GM23338 (cell line): ENCODE measurements around the gene ITGA7. TPM values are rescaled to one million over a fixed set of nuclear protein-coding genes. Genes with fewer than 3 reads are reported as not detected.

ENCODE experiments used
- ATAC-seq: fragments of 200-7000 bp; cut with Tn5 transposase; 3 replicates; pipeline ENCODE4 v1.9.1; 2020
- DNase-seq: peaks from one replicate; pipeline ENCODE4 v3.0.0-alpha.2; 2015; ENCODE audit warnings: low spot score
- H2AFZ ChIP-seq: fragments of 200-600 bp; sonication (generic); 2 replicates; pipeline ENCODE4 v1.8.0; 2016; ENCODE audit warnings: antibody characterized with exemption, mild to moderate bottlenecking, moderate library complexity
- H3F3A ChIP-seq: fragments of 200-600 bp; sonication (generic); replicated peaks from 2 replicates; pipeline ENCODE4 v1.8.0; 2017; ENCODE audit warnings: antibody characterized with exemption, mixed run types, low read depth
- H3K27ac ChIP-seq: fragments of 200-600 bp; sonication (generic); 2 replicates; pipeline ENCODE4 v1.6.1; 2016; ENCODE audit warnings: low read depth
- H3K27me3 ChIP-seq: fragments of 200-600 bp; sonication (generic); 2 replicates; pipeline ENCODE4 v1.8.0; 2016; ENCODE audit warnings: mild to moderate bottlenecking, mixed run types, moderate library complexity; ENCODE audit not compliant: insufficient read depth
- H3K36me3 ChIP-seq: fragments of 200-600 bp; sonication (generic); 2 replicates; pipeline ENCODE4 v1.8.0; 2016; ENCODE audit warnings: mild to moderate bottlenecking; ENCODE audit not compliant: insufficient read depth
- H3K4me1 ChIP-seq: fragments of 200-600 bp; sonication (generic); 2 replicates; pipeline ENCODE4 v1.8.0; 2016; ENCODE audit warnings: mild to moderate bottlenecking, moderate library complexity; ENCODE audit not compliant: insufficient read depth
- H3K4me2 ChIP-seq: fragments of 200-600 bp; sonication (generic); 2 replicates; pipeline ENCODE4 v1.7.1; 2017; ENCODE audit warnings: mixed run types
- H3K4me3 ChIP-seq: fragments of 200-600 bp; sonication (generic); 2 replicates; pipeline ENCODE4 v1.6.1; 2016; ENCODE audit warnings: mixed run types
- H3K79me2 ChIP-seq: fragments of 200-600 bp; sonication (generic); replicated peaks from 2 replicates; pipeline ENCODE4 v1.8.0; 2017; ENCODE audit warnings: mild to moderate bottlenecking; ENCODE audit not compliant: insufficient read depth
- H3K9me2 ChIP-seq: fragments of 200-600 bp; sonication (generic); 2 replicates; pipeline ENCODE4 v1.8.0; 2017; ENCODE audit not compliant: insufficient read depth
- H4K20me1 ChIP-seq: fragments of 200-600 bp; sonication (generic); replicated peaks from 2 replicates; pipeline ENCODE4 v1.8.0; 2017; ENCODE audit warnings: mild to moderate bottlenecking; ENCODE audit not compliant: insufficient read depth
- H3K27ac Mint-ChIP-seq: 2 replicates; pipeline ENCODE4 v1.8.0; 2020; ENCODE audit warnings: inconsistent platforms, mild to moderate bottlenecking, moderate library complexity, mixed read lengths
- H3K27me3 Mint-ChIP-seq: 3 replicates; pipeline ENCODE4 v1.8.0; 2022; ENCODE audit warnings: low read depth, mild to moderate bottlenecking, moderate library complexity, mixed read lengths, inconsistent platforms; ENCODE audit not compliant: insufficient read depth, poor library complexity
- H3K36me3 Mint-ChIP-seq: 3 replicates; pipeline ENCODE4 v1.8.0; 2021; ENCODE audit warnings: low read depth, mild to moderate bottlenecking, inconsistent platforms, moderate library complexity, mixed read lengths
- H3K4me1 Mint-ChIP-seq: 3 replicates; pipeline ENCODE4 v1.8.0; 2020; ENCODE audit warnings: mild to moderate bottlenecking, inconsistent platforms, mixed read lengths
- H3K4me3 Mint-ChIP-seq: 3 replicates; pipeline ENCODE4 v1.8.0; 2021; ENCODE audit warnings: moderate library complexity, mild to moderate bottlenecking, inconsistent platforms, mixed read lengths
- H3K9me3 Mint-ChIP-seq: 3 replicates; pipeline ENCODE4 v1.8.0; 2020; ENCODE audit warnings: moderate library complexity, mild to moderate bottlenecking, inconsistent platforms, mixed read lengths
- CREB1 ChIP-seq: fragments of 250-450 bp; sonication (Bioruptor Pico); IDR thresholded peaks from 2 replicates; pipeline ENCODE4 v1.5.0; 2020; ENCODE audit warnings: low read depth, mild to moderate bottlenecking, moderate library complexity
- EZH2 ChIP-seq: fragments of 200-600 bp; sonication (generic); IDR thresholded peaks from one replicate; pipeline ENCODE4 v1.8.0; 2017; ENCODE audit warnings: antibody characterized with exemption, mild to moderate bottlenecking, low read depth; ENCODE audit not compliant: unreplicated experiment
- EZH2phosphoT487 ChIP-seq: fragments of 200-600 bp; sonication (generic); IDR thresholded peaks from one replicate; pipeline ENCODE4 v1.8.1; 2018; ENCODE audit warnings: antibody characterized with exemption; ENCODE audit not compliant: unreplicated experiment
- JUNB ChIP-seq: IDR thresholded peaks from one replicate; pipeline ENCODE4 v1.6.1; 2016; ENCODE audit warnings: antibody characterized with exemption; ENCODE audit not compliant: unreplicated experiment
- NANOG ChIP-seq: IDR thresholded peaks from 2 replicates; pipeline ENCODE4 v1.6.1; 2016; ENCODE audit warnings: antibody characterized with exemption, borderline replicate concordance
- POLR2AphosphoS5 ChIP-seq: IDR thresholded peaks from 2 replicates; pipeline ENCODE4 v1.6.1; 2016; ENCODE audit warnings: antibody characterized with exemption, low read depth
- REST ChIP-seq: IDR thresholded peaks from one replicate; pipeline ENCODE4 v1.6.1; 2018; ENCODE audit warnings: antibody characterized with exemption; ENCODE audit not compliant: unreplicated experiment
- STAT1 ChIP-seq: IDR thresholded peaks from one replicate; pipeline ENCODE4 v1.6.1; 2016; ENCODE audit warnings: antibody characterized with exemption; ENCODE audit not compliant: unreplicated experiment
- ZNF114 ChIP-seq: fragments of 250-450 bp; sonication (Bioruptor Pico); IDR thresholded peaks from 2 replicates; pipeline ENCODE4 v1.5.0; 2020; ENCODE audit warnings: mild to moderate bottlenecking, moderate library complexity
- ZNF331 ChIP-seq: fragments of 250-450 bp; sonication (Bioruptor Pico); IDR thresholded peaks from 2 replicates; pipeline ENCODE4 v1.5.0; 2020; ENCODE audit warnings: low read depth, mild to moderate bottlenecking, moderate library complexity
- polyA plus RNA-seq: library from polyadenylated mRNA; unstranded; fragments of >200 nt; fragmentation: Nextera tagmentation; extraction: Ambion mirVana; gene quantifications from 2 replicates; pipeline ENCODE4 v1.2.1, GENCODE V29; 2016
- total RNA-seq: library from RNA; depleted of rRNA; stranded (reverse); fragments of >200 nt; shearing (Covaris generic); gene quantifications from 2 replicates; pipeline ENCODE4 v1.2.3, GENCODE V29; 2014
- TF ChIP-seq, protein P1 (sequence below): IDR thresholded peaks from 2 replicates; pipeline ENCODE4 v1.6.1; 2016; ENCODE audit warnings: antibody characterized with exemption
- TF ChIP-seq, protein P2 (sequence below): fragments of 250-450 bp; sonication (Bioruptor Pico); IDR thresholded peaks from 2 replicates; pipeline ENCODE4 v1.5.0; 2020; ENCODE audit warnings: mild to moderate bottlenecking, moderate library complexity
- TF ChIP-seq, protein P3 (sequence below), 2 experiments: fragments of 200-600 bp in 1 of 2; sonication (generic) in 1 of 2; conservative IDR thresholded peaks; 2 replicates each; pipeline versions ENCODE4 v1.5.1 to v1.6.1; 2016 to 2017; ENCODE audit warnings: antibody characterized with exemption in 2 of 2, low read depth in 2 of 2, mild to moderate bottlenecking in 2 of 2, moderate library complexity in 1 of 2

The ITGA7 gene
- total and polyA plus RNA-seq, 2 experiments from 2014 or later = 20.0 to 49.1 TPM

- Mint-ChIP-seq H3K4me3 (peak overlapping the region; percentile 83; the same call in 2 of the 3 replicates), H3K4me1 (peaks cover 28% of the 10 kb centered on the region), H3K9me3 (no peaks in the 10 kb centered on the region; the same call in 2 of the 3 replicates), H3K36me3 (no peaks in the 10 kb centered on the region), H3K27ac (no peak overlapping the region), H3K27me3 (peaks cover 17% of the 10 kb centered on the region)
- Histone ChIP-seq H3F3A (no peaks in the 10 kb centered on the region), H4K20me1 (no peaks in the 10 kb centered on the region; the same call in 1 of the 2 replicates), H3K4me1 (peaks cover 6% of the 10 kb centered on the region; the same call in 1 of the 2 replicates), H3K36me3 (no peaks in the 10 kb centered on the region), H3K27ac (no peak overlapping the region), H2AFZ (no peak overlapping the region), H3K9me2 (no peaks in the 10 kb centered on the region), H3K4me3 (no peak overlapping the region), H3K27me3 (no peaks in the 10 kb centered on the region), H3K4me2 (no peak overlapping the region), H3K79me2 (peaks cover 6% of the 10 kb centered on the region)
- ATAC-seq (no peak), DNase-seq (no peak)
- TF ChIP-seq, protein P1, sequence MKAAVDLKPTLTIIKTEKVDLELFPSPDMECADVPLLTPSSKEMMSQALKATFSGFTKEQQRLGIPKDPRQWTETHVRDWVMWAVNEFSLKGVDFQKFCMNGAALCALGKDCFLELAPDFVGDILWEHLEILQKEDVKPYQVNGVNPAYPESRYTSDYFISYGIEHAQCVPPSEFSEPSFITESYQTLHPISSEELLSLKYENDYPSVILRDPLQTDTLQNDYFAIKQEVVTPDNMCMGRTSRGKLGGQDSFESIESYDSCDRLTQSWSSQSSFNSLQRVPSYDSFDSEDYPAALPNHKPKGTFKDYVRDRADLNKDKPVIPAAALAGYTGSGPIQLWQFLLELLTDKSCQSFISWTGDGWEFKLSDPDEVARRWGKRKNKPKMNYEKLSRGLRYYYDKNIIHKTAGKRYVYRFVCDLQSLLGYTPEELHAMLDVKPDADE = no peak
- TF ChIP-seq ZNF331 (no peak), EZH2phosphoT487 (no peak), NANOG (no peak), EZH2 (no peak), CREB1 (CRISPR knock-in tag) (no peak), POLR2AphosphoS5 (no peak), JUNB (no peak), REST (no peak), ZNF114 (CRISPR knock-in tag) (no peak), STAT1 (no peak)
- TF ChIP-seq, protein P2, sequence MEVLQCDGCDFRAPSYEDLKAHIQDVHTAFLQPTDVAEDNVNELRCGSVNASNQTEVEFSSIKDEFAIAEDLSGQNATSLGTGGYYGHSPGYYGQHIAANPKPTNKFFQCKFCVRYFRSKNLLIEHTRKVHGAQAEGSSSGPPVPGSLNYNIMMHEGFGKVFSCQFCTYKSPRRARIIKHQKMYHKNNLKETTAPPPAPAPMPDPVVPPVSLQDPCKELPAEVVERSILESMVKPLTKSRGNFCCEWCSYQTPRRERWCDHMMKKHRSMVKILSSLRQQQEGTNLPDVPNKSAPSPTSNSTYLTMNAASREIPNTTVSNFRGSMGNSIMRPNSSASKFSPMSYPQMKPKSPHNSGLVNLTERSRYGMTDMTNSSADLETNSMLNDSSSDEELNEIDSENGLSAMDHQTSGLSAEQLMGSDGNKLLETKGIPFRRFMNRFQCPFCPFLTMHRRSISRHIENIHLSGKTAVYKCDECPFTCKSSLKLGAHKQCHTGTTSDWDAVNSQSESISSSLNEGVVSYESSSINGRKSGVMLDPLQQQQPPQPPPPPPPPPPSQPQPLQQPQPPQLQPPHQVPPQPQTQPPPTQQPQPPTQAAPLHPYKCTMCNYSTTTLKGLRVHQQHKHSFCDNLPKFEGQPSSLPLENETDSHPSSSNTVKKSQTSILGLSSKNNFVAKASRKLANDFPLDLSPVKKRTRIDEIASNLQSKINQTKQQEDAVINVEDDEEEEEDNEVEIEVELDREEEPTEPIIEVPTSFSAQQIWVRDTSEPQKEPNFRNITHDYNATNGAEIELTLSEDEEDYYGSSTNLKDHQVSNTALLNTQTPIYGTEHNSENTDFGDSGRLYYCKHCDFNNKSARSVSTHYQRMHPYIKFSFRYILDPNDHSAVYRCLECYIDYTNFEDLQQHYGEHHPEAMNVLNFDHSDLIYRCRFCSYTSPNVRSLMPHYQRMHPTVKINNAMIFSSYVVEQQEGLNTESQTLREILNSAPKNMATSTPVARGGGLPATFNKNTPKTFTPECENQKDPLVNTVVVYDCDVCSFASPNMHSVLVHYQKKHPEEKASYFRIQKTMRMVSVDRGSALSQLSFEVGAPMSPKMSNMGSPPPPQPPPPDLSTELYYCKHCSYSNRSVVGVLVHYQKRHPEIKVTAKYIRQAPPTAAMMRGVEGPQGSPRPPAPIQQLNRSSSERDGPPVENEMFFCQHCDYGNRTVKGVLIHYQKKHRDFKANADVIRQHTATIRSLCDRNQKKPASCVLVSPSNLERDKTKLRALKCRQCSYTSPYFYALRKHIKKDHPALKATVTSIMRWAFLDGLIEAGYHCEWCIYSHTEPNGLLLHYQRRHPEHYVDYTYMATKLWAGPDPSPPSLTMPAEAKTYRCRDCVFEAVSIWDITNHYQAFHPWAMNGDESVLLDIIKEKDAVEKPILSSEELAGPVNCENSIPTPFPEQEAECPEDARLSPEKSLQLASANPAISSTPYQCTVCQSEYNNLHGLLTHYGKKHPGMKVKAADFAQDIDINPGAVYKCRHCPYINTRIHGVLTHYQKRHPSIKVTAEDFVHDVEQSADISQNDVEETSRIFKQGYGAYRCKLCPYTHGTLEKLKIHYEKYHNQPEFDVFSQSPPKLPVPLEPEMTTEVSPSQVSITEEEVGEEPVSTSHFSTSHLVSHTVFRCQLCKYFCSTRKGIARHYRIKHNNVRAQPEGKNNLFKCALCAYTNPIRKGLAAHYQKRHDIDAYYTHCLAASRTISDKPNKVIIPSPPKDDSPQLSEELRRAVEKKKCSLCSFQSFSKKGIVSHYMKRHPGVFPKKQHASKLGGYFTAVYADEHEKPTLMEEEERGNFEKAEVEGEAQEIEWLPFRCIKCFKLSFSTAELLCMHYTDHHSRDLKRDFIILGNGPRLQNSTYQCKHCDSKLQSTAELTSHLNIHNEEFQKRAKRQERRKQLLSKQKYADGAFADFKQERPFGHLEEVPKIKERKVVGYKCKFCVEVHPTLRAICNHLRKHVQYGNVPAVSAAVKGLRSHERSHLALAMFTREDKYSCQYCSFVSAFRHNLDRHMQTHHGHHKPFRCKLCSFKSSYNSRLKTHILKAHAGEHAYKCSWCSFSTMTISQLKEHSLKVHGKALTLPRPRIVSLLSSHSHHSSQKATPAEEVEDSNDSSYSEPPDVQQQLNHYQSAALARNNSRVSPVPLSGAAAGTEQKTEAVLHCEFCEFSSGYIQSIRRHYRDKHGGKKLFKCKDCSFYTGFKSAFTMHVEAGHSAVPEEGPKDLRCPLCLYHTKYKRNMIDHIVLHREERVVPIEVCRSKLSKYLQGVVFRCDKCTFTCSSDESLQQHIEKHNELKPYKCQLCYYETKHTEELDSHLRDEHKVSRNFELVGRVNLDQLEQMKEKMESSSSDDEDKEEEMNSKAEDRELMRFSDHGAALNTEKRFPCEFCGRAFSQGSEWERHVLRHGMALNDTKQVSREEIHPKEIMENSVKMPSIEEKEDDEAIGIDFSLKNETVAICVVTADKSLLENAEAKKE (CRISPR knock-in tag) = no peak
- TF ChIP-seq, protein P3, sequence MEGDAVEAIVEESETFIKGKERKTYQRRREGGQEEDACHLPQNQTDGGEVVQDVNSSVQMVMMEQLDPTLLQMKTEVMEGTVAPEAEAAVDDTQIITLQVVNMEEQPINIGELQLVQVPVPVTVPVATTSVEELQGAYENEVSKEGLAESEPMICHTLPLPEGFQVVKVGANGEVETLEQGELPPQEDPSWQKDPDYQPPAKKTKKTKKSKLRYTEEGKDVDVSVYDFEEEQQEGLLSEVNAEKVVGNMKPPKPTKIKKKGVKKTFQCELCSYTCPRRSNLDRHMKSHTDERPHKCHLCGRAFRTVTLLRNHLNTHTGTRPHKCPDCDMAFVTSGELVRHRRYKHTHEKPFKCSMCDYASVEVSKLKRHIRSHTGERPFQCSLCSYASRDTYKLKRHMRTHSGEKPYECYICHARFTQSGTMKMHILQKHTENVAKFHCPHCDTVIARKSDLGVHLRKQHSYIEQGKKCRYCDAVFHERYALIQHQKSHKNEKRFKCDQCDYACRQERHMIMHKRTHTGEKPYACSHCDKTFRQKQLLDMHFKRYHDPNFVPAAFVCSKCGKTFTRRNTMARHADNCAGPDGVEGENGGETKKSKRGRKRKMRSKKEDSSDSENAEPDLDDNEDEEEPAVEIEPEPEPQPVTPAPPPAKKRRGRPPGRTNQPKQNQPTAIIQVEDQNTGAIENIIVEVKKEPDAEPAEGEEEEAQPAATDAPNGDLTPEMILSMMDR (conservative IDR thresholded peaks at IDR 0.05; ENCODE audit: low read depth in 2 of 2) = no peak
Measured at GRCh38 chr12:55739025-55739378, 31.3 kb upstream of the ITGA7 start.
